ENCODE measurements around the gene SLC8A1. TPM values are rescaled to one million over a fixed set of nuclear protein-coding genes. Genes with fewer than 3 reads are reported as not detected.
A peak's percentile ranks its signal among the peaks of the same experiment; 100 is the strongest.

Gene SLC8A1
- total RNA-seq, 2 donors from 2014 or later: 4.7 to 6.3 TPM

- peaks cover 9% of the 10 kb centered on the region for H3K4me1 ChIP-seq (ENCODE audit: control insufficient read depth, insufficient read depth, low read length)
- TF ChIP-seq CTCF (conservative IDR thresholded peaks at IDR 0.05): no peak
- no peak overlapping the region for H3K27ac Mint-ChIP-seq
- no peaks in the 10 kb centered on the region for H3K36me3 ChIP-seq (ENCODE audit: control insufficient read depth, insufficient read depth, low read length)
- H3K9ac ChIP-seq (ENCODE audit: extremely low read depth, low read length, poor library complexity, severe bottlenecking): no peak overlapping the region
- H3K4me3 Mint-ChIP-seq: no peak overlapping the region
- H3K4me3 ChIP-seq (ENCODE audit: low read length): no peak overlapping the region
- no peak for DNase-seq
- H3K4me1 Mint-ChIP-seq: peaks cover 44% of the 10 kb centered on the region
- H3K36me3 Mint-ChIP-seq (ENCODE audit: low read depth): no peaks in the 10 kb centered on the region
- H3K27ac ChIP-seq (ENCODE audit: low read depth, low read length): no peak overlapping the region
- 94% methylated on average over 4 to 5 of the region's 6 CpGs for WGBS, 2 experiments (ENCODE audit: insufficient coverage in 1 of 2, insufficient read length in 1 of 2)
- H3K27me3 Mint-ChIP-seq (ENCODE audit: insufficient read depth): no peaks in the 10 kb centered on the region
- H3K9me3 Mint-ChIP-seq: no peaks in the 10 kb centered on the region
- H3K9me3 ChIP-seq (ENCODE audit: control insufficient read depth, low read length): no peaks in the 10 kb centered on the region
- no peaks in the 10 kb centered on the region for H3K27me3 ChIP-seq (ENCODE audit: control insufficient read depth, insufficient read depth, low read length, poor library complexity, severe bottlenecking)
These were observed 349.4 kb downstream of the SLC8A1 start for GRCh38 chr2:40102447-40102846.

GRCh38 chr2:40101131-40101575, 350.7 kb downstream of the SLC8A1 start:
- no peak overlapping the region for H3K27ac ChIP-seq (ENCODE audit: low read depth, low read length)
- Mint-ChIP-seq H3K27me3 (ENCODE audit: insufficient read depth) (no peaks in the 10 kb centered on the region), H3K4me1 (peaks cover 46% of the 10 kb centered on the region), H3K27ac (peak overlapping the region; percentile 24), H3K36me3 (ENCODE audit: low read depth) (no peaks in the 10 kb centered on the region), H3K4me3 (no peak overlapping the region), H3K9me3 (no peaks in the 10 kb centered on the region)
- H3K27me3 ChIP-seq (ENCODE audit: control insufficient read depth, insufficient read depth, low read length, poor library complexity, severe bottlenecking): no peaks in the 10 kb centered on the region
- H3K9ac ChIP-seq (ENCODE audit: extremely low read depth, low read length, poor library complexity, severe bottlenecking): no peak overlapping the region
- H3K4me1 ChIP-seq (ENCODE audit: control insufficient read depth, insufficient read depth, low read length): peaks cover 9% of the 10 kb centered on the region
- no peaks in the 10 kb centered on the region for H3K9me3 ChIP-seq (ENCODE audit: control insufficient read depth, low read length)
- WGBS, 2 experiments (ENCODE audit: insufficient coverage in 1 of 2, insufficient read length in 1 of 2): 70 to 71% methylated on average over 1 of the region's 1 CpG
- peak overlapping the region; percentile 6 for H3K4me3 ChIP-seq (ENCODE audit: low read length)
- TF ChIP-seq CTCF (conservative IDR thresholded peaks at IDR 0.05): no peak
- DNase-seq: no peak
- no peaks in the 10 kb centered on the region for H3K36me3 ChIP-seq (ENCODE audit: control insufficient read depth, insufficient read depth, low read length)

DNA sequence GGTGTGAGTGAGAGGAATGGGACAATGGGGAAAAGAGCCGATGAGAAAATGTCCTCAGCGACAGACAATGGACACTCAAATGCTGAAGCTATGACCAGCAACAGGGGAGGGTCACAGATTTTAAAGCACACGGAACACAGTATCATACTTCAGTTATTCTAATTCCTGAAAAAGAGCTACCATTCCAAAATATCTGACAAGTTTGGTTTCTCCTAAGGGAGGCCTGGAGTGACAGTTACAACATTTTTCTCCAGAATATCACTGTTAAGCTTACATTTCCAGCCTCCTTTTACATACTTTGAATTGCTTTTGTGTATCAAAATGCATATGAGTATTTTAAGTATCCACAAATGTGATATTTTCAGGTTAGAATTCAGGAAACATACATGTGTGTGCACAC, 351.2 kb downstream of the SLC8A1 start:
- WGBS, 2 experiments (ENCODE audit: insufficient coverage in 1 of 2, insufficient read length in 1 of 2): 50 to 79% methylated on average over 1 to 3 of the region's 3 CpGs
- Histone ChIP-seq H3K27me3 (ENCODE audit: control insufficient read depth, insufficient read depth, low read length, poor library complexity, severe bottlenecking) (no peaks in the 10 kb centered on the region), H3K9ac (ENCODE audit: extremely low read depth, low read length, poor library complexity, severe bottlenecking) (no peak overlapping the region), H3K36me3 (ENCODE audit: control insufficient read depth, insufficient read depth, low read length) (no peaks in the 10 kb centered on the region), H3K4me3 (ENCODE audit: low read length) (peak overlapping the region; percentile 6), H3K4me1 (ENCODE audit: control insufficient read depth, insufficient read depth, low read length) (peaks cover 9% of the 10 kb centered on the region), H3K9me3 (ENCODE audit: control insufficient read depth, low read length) (no peaks in the 10 kb centered on the region), H3K27ac (ENCODE audit: low read depth, low read length) (no peak overlapping the region)
- Mint-ChIP-seq H3K4me3 (no peak overlapping the region), H3K36me3 (ENCODE audit: low read depth) (no peaks in the 10 kb centered on the region), H3K27ac (peak overlapping the region; percentile 40), H3K4me1 (peaks cover 45% of the 10 kb centered on the region), H3K9me3 (no peaks in the 10 kb centered on the region), H3K27me3 (ENCODE audit: insufficient read depth) (no peaks in the 10 kb centered on the region)
- DNase-seq: no peak
- no peak for TF ChIP-seq CTCF (conservative IDR thresholded peaks at IDR 0.05)
